GM19438 (cell line): Measurements from ENCODE around the gene TPT1.
"Not testable (repeated sequence)": the region's sequence is repeated elsewhere in the genome, so short reads cannot be mapped to it uniquely, and the experiment has no call there.

ENCODE experiments used
- ATAC-seq: cut with Tn5 transposase; IDR thresholded peaks from one replicate; pipeline ENCODE4 v1.9.1; 2021; ENCODE audit warnings: low read depth; ENCODE audit not compliant: unreplicated experiment

Gene TPT1

GRCh38 chr13:45306966-45307365 is 34.0 kb downstream of the TPT1 start:
- no peak for ATAC-seq

DNA sequence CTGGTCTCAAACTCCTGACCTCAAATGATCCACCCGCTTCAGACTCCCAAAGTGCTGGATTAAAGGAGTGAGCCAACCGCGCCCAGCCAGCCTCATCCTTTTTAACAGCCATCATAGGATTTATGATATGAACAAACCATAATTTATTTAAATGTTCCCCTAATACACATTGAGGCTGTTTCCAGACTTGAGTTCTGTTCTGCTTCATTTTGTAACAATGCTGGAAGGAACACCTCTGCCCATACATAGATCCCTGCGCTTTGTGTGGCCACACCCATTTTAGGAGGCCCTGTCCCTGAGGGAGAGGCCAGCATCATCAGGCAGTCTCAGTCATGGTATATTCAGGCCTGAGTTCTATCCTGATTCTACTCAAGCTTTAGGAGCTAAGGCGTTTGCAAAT is 35.9 kb downstream of the TPT1 start:
- no peak for ATAC-seq

DNA sequence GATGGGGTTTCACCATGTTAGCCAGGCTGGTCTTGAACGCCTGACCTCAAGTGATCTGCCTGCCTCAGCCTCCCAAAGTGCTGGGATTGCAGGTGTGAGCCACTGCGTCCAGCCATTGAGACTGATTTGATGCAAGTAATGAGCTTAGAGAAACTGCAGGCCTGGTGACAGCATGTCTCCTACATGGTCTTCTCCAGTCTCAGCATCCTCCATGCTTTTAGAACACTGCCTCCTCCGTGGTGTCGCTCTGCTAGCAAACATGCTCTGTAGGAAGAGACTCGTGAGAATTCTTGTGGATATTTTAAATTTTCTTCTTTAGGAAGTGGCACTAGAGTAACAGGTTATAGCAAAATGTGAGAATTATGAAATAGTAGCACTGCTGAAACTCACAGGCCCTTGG is 37.1 kb downstream of the TPT1 start:
- ATAC-seq, result no peak

DNA sequence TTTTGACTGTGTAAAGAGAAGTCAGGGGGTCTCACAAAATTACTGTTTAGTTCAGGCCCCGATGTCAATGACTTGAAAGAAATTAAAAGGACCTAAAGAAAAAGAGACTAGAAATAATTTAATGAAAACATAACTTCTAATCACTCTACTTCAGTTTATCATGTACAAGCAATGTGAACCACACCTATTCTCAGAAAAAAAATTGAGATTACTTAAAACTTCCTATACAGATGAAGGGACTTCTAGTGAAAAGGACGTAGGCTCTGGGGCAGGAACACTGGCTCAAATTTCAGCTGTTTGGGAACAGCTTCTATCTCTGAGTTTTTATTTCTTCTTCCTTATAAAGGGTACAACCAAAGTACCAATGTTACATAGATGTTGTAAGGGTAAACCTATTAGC is 38.0 kb downstream of the TPT1 start:
- ATAC-seq, result no peak

- no peak for ATAC-seq
Measured at GRCh38 chr13:45302507-45302906, 38.5 kb downstream of the TPT1 start.

GRCh38 chr13:45301263-45301662 is 39.7 kb downstream of the TPT1 start:
- ATAC-seq, result no peak

DNA sequence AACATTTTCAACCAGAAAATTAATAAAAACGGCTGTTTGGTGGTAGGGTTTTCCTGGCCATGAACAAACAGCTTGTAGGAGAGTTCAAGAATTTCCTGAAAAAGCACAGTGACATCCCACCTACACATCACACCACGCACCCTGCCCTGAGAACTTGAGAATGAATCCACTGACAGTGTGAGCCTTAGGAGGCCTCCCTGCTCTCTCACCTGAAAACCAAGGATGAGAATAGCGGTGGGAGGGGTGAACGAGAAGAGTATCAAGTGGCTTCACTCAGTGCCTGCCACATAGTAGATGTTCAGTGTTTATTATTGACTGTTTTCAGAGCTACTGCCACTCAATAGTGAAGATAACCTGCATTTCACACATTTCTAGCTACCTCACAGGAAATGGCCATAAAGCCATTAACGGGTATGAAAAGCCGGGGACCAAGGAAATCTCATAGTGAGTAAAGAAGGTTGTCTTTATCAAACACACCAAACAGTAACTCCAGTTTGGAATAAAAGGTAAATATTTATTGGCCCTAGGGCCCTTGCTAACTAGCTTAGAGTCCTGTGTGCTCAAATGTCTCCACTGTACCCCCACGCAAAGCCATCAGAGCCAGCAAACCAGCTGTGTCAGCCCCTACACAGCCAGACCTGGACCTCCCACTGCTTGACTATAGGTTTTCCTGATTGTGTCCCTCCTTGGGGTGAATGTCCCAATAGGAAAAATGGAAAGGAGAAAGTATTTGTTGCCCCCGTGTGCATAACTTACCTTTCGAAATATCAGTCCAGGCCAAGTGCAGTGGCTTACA is 40.6 kb downstream of the TPT1 start:
- no peak for ATAC-seq

GRCh38 chr13:45299194-45299593 is 41.8 kb downstream of the TPT1 start:
- no peak for ATAC-seq

DNA sequence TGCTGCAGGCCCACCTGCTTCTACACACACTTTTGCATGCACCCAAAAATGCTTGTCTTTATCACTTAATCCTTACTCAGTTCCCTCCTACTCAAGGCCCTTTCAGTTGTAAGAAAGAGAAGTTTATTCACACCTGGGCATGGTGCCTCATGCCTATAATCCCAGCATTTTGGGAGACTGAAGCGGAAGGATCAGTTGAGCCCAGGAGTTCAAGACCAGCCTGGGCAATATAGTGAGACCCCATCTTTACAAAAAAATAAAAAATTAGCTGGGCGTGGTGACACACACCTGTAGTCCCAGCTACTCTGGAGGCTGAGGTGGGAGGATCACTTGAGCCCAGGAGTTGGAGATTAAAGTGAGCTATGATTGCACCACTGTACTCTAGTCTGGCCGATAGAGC is 42.4 kb downstream of the TPT1 start:
- not testable (repeated sequence) for ATAC-seq

GRCh38 chr13:45298206-45298505 is 42.8 kb downstream of the TPT1 start:
- ATAC-seq, result no peak

DNA sequence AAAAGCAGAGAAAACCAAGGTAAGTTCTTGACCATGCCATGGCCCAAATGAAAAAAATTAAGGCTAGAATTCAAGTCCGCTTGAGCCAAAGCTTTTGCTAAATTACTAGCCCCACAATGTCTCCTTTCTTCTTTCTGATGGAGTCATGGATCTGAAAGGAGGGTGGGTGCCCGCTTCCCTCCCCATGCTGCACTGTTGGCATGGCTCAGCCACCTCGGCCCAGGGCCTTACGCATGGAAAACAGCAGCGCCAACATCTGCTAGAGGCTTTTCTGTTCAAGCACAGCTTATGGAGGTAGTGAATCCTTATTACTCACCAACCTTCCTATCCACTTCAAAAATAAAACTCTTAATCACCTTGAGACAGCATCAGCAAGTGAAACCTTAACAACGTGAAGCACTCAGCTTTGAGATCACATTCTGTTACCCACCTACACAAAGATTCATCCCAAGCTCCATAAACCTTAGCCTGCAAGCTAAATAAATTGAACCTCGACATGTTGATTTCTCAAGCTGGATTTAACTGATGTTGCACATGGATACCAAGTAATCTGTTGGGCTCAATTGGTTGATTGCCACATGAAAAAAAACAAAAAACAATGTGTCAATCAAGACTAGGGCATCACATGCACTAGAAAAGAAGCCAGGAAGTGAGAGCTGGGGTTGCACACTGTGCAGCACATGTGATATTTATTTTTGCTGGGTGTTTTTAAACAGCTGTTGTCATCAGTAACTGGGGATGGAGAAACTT is 43.4 kb downstream of the TPT1 start:
- ATAC-seq, result no peak

DNA sequence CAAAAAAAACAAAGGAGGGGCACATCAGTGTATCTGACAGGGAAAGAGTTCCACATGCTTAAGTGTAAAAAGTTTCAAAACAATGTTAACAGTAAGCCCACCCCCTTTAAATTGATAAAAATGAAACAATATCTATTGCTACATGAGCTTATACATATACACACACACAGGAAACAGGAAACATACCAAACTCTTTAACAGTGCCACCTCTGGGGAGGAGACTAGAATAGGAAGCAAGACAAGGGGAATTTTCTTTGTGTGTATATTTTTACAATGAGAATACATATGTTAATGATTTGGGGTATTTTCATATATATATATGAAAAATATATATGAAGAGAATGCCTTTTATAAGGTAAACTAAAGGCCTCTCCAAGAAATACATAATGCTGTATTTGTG is 44.7 kb downstream of the TPT1 start:
- no peak for ATAC-seq

GRCh38 chr13:45295536-45295935 is 45.4 kb downstream of the TPT1 start:
- no peak for ATAC-seq

- ATAC-seq, result no peak
Measured at GRCh38 chr13:45292176-45292575, 48.8 kb downstream of the TPT1 start.

- no peak for ATAC-seq
Measured at GRCh38 chr13:45289936-45290563, 50.9 kb downstream of the TPT1 start.
